SJSA1 (cell line): ENCODE measurements around the gene BLOC1S1. TPM values are rescaled to one million over a fixed set of nuclear protein-coding genes. Genes with fewer than 3 reads are reported as not detected.
A peak's percentile ranks its signal among the peaks of the same experiment; 100 is the strongest.

ENCODE experiments used
- DNase-seq, 2 experiments: peaks; one replicate each; pipeline ENCODE4 v3.0.0-alpha.2; 2015 to 2020; ENCODE audit warnings: low spot score in 2 of 2, low read depth in 1 of 2
- H3K27ac ChIP-seq: fragments of 250-450 bp; sonication (Bioruptor Pico); 2 replicates; pipeline ENCODE4 v1.5.1; 2020; ENCODE audit warnings: mild to moderate bottlenecking, moderate library complexity
- H3K27me3 ChIP-seq: fragments of 250-450 bp; sonication (Bioruptor Pico); replicated peaks from 2 replicates; pipeline ENCODE4 v1.5.1; 2020; ENCODE audit warnings: mild to moderate bottlenecking, moderate library complexity
- H3K36me3 ChIP-seq: fragments of 250-450 bp; sonication (Bioruptor Pico); 2 replicates; pipeline ENCODE4 v1.5.1; 2020; ENCODE audit warnings: mild to moderate bottlenecking
- H3K4me1 ChIP-seq: fragments of 250-450 bp; sonication (Bioruptor Pico); replicated peaks from 2 replicates; pipeline ENCODE4 v1.6.1; 2021; ENCODE audit warnings: mild to moderate bottlenecking
- H3K4me3 ChIP-seq: fragments of 250-450 bp; sonication (Bioruptor Pico); 2 replicates; pipeline ENCODE4 v1.5.1; 2020; ENCODE audit warnings: mild to moderate bottlenecking
- H3K9me3 ChIP-seq: fragments of 250-450 bp; sonication (Bioruptor Pico); replicated peaks from 2 replicates; pipeline ENCODE4 v1.5.1; 2020; ENCODE audit warnings: mild to moderate bottlenecking
- total RNA-seq: library from RNA; depleted of rRNA; stranded (reverse); fragments of >200 nt; shearing (Covaris generic); gene quantifications from 2 replicates; pipeline ENCODE4 v1.2.3, GENCODE V29; 2014; rRNA removed

BLOC1S1 gene
- 82.0 and 91.9 TPM in 2 replicates for total RNA-seq

DNA sequence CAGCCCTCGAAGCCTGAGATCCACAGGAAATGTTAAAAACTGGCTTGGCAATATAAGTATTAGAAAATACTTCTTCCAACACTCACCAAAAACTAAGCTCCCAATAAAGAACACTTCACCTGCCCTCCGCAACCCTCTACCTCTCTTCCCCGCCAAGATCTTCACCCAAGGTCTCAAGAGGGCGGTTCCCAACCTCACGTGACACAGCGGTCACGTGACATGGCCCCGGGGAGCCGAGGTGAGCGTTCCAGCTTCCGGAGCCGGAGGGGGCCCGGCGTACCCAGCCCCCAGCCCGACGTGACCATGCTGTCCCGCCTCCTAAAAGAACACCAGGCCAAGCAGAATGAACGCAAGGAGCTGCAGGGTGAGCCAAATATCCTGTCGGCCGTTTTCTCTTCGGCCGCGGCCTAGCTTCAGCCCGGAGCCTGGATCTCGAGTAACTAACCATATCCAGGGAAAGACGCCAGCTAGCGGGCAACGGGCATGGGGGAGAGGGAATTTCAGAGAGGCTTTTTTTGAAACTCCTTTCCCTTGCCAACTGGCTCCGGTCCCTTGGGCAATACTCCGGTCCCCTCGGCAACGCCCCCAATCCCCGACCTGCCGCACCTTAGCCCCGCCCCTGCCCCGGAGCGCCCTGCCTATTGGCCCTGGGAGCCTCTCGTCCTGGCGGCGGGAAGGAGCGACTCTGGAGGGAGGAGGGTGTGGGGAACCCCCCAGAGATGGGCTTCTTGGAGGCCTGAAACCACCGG lies at the start of gene BLOC1S1:
BLOC1S1 (plus strand) TSS at position 214 of the 749 bp plus-strand sequence; CDS start at position 220, 6 bp downstream.
- Histone ChIP-seq H3K9me3 (no peaks in the 10 kb centered on the region), H3K4me1 (peaks cover 32% of the 10 kb centered on the region), H3K4me3 (peak within 1 kb of the TSS; percentile 60), H3K36me3 (peaks cover 4% of the 10 kb centered on the region; the same call in 1 of the 2 replicates), H3K27ac (peak within 1 kb of the TSS; percentile 72), H3K27me3 (peaks cover 6% of the 10 kb centered on the region; the same call in 1 of the 2 replicates)
- DNase-seq: peak; percentile 90 to 93

DNA sequence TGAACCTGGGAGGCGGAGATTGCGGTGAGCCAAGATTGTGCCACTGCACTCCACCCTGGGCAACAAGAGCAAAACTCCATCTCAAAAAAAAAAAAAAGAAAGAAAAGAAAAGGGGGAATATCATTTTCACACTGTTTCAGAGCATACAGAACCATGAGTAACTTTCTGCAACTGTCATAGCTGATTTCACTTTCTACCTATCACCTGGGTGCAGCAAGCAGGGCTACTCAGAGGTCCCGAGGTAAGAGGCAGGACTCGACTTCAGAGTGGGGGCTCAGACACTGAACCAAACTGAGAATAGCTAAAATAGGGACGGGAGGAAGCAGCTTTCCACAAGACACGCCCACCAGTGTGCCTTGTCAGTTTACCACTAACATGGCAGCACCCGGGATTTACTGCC lies 49.3 kb upstream of the BLOC1S1 start:
- Histone ChIP-seq H3K27ac (no peak overlapping the region), H3K27me3 (no peaks in the 10 kb centered on the region; the same call in 1 of the 2 replicates), H3K9me3 (no peaks in the 10 kb centered on the region), H3K4me3 (no peak overlapping the region), H3K36me3 (no peaks in the 10 kb centered on the region), H3K4me1 (no peaks in the 10 kb centered on the region)
- no peak for DNase-seq

DNA sequence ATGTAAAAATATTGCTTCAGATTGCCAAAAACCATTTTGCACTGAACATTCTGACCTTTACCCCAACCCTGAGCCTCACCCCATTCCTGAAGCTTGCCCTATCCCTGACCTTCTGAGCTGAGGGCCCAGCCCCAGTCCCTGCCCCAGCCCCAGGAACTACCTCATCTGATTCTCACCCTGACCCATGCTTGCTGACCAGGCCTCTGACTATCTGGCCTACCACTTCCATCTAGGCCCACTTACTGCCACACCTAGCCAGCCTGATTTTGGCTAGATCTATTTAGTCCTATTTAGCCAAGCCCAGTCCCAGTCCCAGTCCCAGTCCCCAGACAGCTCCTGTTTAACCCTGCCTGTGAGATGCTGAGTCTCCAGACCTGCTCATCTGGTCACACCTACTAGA lies 45.6 kb upstream of the BLOC1S1 start:
- no peak for DNase-seq
- Histone ChIP-seq H3K36me3 (no peaks in the 10 kb centered on the region), H3K27me3 (0 out of 2 replicates have a peak, but pooled peaks cover 3% of the 10 kb centered on the region), H3K4me3 (no peak overlapping the region), H3K27ac (no peak overlapping the region), H3K4me1 (no peaks in the 10 kb centered on the region), H3K9me3 (no peaks in the 10 kb centered on the region)

DNA sequence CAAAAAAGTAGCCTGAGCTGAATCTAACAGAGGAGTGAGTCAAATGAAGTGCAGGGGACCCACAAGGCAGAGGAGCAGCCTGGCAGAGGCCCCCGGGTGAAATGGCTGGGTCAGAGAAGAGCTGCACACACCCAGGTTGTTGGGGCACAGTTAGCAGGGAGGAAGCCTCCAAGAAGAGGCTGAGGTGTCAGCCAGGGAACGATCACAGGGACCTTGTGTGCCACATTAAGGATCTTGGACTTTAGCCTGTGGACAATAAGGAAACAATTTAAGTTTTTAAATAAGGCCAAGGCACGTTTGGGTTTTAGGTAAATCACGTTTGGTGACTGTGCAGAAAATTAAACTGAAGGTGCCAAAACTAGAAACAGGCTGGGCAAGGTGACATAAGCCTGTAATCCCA lies 44.1 kb upstream of the BLOC1S1 start:
- H3K27me3 ChIP-seq: peaks cover 6% of the 10 kb centered on the region; the same call in 1 of the 2 replicates
- no peaks in the 10 kb centered on the region for H3K36me3 ChIP-seq
- H3K27ac ChIP-seq: no peak overlapping the region
- no peak for DNase-seq
- no peaks in the 10 kb centered on the region for H3K9me3 ChIP-seq
- no peaks in the 10 kb centered on the region for H3K4me1 ChIP-seq
- H3K4me3 ChIP-seq: no peak overlapping the region

DNA sequence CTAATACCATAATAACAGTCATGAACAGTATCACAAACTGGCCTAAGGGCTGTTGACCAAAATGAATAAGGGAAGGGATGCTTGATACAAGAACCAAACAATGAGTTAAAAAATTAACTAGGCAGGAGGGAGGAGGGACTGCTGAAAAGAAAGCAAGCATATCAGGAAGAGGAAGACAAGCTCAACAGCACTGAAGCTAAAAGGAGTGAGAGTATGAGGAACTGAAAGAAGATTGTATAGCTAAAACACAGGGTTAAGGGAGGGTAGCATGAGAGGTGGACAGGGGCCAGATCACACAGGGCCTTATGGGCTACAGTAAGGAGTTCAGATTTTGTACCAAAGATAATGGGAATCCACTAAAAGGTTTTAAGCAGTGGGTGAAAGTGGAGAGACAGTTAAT lies 42.2 kb upstream of the BLOC1S1 start:
- DNase-seq: no peak
- H3K27me3 ChIP-seq: peaks cover 6% of the 10 kb centered on the region; the same call in 1 of the 2 replicates
- H3K4me1 ChIP-seq: no peaks in the 10 kb centered on the region
- no peaks in the 10 kb centered on the region for H3K9me3 ChIP-seq
- no peak overlapping the region for H3K4me3 ChIP-seq
- H3K36me3 ChIP-seq: no peaks in the 10 kb centered on the region
- no peak overlapping the region for H3K27ac ChIP-seq

DNA sequence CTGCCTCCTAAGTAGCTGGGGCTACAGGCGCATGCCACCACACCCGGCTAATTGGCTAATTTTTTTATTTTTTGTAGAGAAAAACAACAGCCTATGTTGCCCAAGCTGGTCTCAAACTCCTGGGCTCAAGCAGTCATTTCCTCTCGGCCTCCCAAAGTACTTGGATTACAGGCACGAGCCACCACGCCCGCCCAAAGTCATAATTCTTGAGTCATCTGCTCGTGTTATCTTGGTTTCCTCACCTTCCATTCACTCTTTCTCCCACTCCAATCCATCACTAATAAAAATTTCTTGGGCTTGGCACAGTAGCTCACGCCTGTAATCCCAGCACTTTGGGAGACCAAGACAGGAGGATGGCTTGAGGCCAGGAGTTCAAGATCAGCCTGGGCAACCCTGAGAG lies 40.2 kb upstream of the BLOC1S1 start:
- Histone ChIP-seq H3K27ac (no peak overlapping the region), H3K36me3 (no peaks in the 10 kb centered on the region), H3K4me3 (no peak overlapping the region), H3K4me1 (no peaks in the 10 kb centered on the region), H3K9me3 (no peaks in the 10 kb centered on the region), H3K27me3 (peaks cover 6% of the 10 kb centered on the region; the same call in 1 of the 2 replicates)
- no peak for DNase-seq

DNA sequence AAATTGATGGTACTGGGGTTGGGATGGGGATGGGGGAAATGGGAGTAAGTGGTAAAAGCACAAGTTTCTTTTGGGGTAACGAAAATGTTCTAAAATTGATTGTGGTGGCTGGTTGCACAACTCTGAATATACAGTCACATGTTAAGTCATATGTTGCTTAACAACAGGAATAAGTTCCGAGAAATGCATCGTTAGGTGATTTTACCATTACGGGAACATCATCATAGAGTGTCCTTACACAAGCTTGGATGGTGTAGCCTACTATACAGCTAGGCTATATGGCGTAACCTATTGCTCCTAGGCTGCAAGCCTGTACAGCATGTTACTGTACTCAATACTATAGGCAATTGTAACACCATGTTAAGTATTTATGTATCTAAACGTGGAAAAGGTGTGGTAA lies 39.1 kb upstream of the BLOC1S1 start:
- Histone ChIP-seq H3K27me3 (peaks cover 7% of the 10 kb centered on the region; the same call in 1 of the 2 replicates), H3K4me1 (no peaks in the 10 kb centered on the region), H3K27ac (no peak overlapping the region), H3K9me3 (no peaks in the 10 kb centered on the region), H3K36me3 (no peaks in the 10 kb centered on the region), H3K4me3 (no peak overlapping the region)
- DNase-seq: no peak

DNA sequence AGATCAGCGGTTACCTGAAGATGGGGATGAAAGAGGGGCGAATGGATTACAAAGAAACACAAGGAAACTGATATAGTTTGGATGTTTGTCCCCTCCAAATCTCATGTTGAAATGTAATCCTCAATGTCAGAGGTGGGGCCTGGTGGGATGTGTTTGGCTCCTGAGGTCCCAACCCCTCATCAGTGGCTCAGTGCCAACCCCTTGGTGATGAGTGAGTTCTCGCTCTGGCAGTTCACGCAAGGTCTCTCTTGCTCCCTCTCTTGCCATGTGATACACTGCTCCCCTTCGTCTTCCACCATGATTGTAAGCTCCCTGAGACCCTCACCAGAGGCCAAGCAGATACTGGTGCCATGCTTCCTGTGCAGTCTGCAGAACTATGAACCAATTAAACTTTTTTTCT lies 36.2 kb upstream of the BLOC1S1 start:
- Histone ChIP-seq H3K4me3 (no peak overlapping the region), H3K27ac (no peak overlapping the region), H3K9me3 (no peaks in the 10 kb centered on the region), H3K27me3 (peaks cover 14% of the 10 kb centered on the region; the same call in 1 of the 2 replicates), H3K36me3 (no peaks in the 10 kb centered on the region), H3K4me1 (no peaks in the 10 kb centered on the region)
- no peak for DNase-seq

DNA sequence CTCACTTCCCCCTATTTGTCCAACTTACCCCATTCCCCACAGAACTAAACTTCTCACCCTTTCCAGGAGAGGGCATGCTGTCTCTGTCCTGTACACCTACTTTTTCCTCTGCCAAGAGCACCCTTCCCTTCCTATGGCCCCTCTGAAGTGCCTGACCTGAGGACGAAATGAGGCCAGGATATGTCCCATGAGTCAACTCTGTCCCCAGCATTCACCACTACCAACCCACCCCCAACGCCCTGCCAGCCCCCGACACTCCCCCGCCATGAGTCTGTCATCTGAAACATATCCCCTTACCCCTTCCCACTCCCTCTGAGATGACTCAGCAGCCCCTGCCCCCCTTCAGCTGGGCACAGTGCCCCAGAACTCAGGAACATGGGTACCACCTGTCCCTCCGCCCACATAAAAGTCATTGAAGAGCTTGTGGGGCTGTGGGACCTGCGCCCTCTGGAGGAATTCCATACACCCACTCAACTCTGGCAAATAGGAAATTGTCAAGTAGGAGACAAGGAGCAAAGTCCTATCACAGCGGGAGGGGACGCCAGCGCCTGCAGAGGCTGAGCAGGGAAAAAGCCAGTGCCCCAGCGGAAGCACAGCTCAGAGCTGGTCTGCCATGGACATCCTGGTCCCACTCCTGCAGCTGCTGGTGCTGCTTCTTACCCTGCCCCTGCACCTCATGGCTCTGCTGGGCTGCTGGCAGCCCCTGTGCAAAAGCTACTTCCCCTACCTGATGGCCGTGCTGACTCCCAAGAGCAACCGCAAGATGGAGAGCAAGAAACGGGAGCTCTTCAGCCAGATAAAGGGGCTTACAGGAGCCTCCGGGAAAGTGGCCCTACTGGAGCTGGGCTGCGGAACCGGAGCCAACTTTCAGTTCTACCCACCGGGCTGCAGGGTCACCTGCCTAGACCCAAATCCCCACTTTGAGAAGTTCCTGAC lies 34.4 kb upstream of the BLOC1S1 start:
- Histone ChIP-seq H3K4me3 (no peak overlapping the region), H3K27ac (no peak overlapping the region), H3K4me1 (no peaks in the 10 kb centered on the region), H3K36me3 (no peaks in the 10 kb centered on the region), H3K27me3 (peaks cover 9% of the 10 kb centered on the region; the same call in 1 of the 2 replicates), H3K9me3 (no peaks in the 10 kb centered on the region)
- peak in 1 of 2 experiments; percentile 20 for DNase-seq

DNA sequence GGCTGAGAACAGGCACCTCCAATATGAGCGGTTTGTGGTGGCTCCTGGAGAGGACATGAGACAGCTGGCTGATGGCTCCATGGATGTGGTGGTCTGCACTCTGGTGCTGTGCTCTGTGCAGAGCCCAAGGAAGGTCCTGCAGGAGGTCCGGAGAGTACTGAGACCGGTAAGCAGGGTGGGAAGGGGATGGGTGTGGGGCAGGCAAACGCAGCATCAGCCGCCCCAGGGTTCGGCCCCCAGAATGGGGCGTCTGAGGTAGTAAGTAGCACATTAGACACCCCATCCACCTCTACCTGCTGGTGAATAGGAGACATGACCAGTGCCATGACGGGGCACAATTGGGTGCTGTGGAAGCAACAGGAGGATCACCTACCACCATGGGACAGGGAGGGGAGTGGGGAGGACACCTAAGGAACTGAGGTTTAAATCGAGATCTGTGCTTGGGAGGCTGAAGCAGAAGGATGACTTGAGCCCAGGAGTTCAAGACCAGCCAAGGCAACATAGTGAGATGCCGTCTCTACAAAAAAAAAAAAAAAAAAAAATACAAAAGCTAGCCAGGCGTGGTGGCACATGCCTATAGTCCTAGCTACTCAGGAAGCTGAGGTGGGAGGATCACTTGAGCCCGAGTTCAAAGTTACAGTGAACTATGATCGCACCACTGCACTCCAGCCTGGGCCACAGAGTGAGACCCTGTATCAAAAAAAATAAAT lies 33.6 kb upstream of the BLOC1S1 start:
- no peaks in the 10 kb centered on the region for H3K9me3 ChIP-seq
- H3K4me3 ChIP-seq: no peak overlapping the region
- no peak overlapping the region for H3K27ac ChIP-seq
- no peak for DNase-seq
- H3K4me1 ChIP-seq: no peaks in the 10 kb centered on the region
- no peaks in the 10 kb centered on the region for H3K36me3 ChIP-seq
- H3K27me3 ChIP-seq: peaks cover 9% of the 10 kb centered on the region; the same call in 1 of the 2 replicates

DNA sequence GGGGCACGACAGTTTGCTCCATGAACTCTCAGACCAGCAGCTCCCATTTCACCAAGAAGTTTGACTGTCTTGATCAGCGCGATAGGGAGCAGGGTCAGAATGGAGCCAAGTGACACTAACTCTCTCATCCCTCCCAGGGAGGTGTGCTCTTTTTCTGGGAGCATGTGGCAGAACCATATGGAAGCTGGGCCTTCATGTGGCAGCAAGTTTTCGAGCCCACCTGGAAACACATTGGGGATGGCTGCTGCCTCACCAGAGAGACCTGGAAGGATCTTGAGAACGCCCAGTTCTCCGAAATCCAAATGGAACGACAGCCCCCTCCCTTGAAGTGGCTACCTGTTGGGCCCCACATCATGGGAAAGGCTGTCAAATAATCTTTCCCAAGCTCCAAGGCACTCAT lies 32.2 kb upstream of the BLOC1S1 start:
- H3K36me3 ChIP-seq: no peaks in the 10 kb centered on the region
- no peaks in the 10 kb centered on the region for H3K9me3 ChIP-seq
- no peak for DNase-seq
- no peaks in the 10 kb centered on the region for H3K4me1 ChIP-seq
- H3K4me3 ChIP-seq: no peak overlapping the region
- H3K27me3 ChIP-seq: peaks cover 9% of the 10 kb centered on the region; the same call in 1 of the 2 replicates
- no peak overlapping the region for H3K27ac ChIP-seq

DNA sequence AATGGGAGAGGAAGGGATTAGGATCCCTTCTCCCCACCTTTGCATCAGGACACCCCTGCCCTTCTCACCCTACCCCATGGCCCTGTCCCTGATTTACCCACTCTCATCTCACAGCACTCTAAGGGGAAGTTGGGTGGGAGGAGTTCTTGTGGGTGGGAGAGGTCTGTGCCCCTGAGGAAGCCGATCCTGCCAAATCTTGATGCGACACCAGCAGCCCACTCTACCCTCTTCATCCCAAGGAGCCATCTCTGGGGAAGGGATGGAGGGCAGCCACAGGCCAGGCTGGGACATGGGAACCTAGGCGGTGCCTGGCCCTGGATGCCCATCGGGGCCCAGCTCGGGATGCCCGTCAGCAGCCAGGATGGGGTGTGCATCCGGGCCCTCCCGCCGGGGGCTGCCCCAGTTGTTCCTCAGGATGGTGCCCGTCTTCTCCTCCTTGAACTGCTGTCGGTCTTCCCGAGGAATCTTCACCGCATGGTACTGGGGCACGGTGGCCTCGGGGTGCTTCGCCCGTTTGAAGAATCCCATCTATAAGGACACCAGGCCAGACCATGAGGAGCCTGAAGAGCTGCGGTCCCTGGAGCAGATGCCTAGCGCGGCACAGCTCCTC lies 31.0 kb upstream of the BLOC1S1 start:
- Histone ChIP-seq H3K9me3 (no peaks in the 10 kb centered on the region), H3K36me3 (no peaks in the 10 kb centered on the region), H3K27ac (no peak overlapping the region), H3K4me1 (no peaks in the 10 kb centered on the region), H3K27me3 (peaks cover 9% of the 10 kb centered on the region; the same call in 1 of the 2 replicates), H3K4me3 (no peak overlapping the region)
- no peak for DNase-seq

DNA sequence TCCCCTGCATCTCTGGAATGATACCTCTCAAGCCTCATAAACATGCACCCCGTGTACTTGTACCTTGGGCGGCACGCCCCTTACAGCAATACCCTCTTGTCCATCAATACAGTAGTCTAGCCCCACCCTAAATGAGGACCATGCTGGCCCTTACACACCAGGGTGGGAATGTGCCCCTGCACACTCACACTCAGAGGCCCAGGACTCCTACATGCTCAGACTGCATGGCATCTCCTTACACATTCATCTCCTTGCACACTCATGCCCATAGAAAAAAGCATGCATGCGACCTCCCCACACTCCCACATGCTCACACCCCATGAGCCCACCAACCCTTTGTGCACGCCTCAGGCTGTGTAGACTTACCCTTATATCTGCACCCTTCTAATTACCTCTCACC lies 30.2 kb upstream of the BLOC1S1 start:
- Histone ChIP-seq H3K9me3 (no peaks in the 10 kb centered on the region), H3K4me3 (no peak overlapping the region), H3K27ac (no peak overlapping the region), H3K4me1 (no peaks in the 10 kb centered on the region), H3K36me3 (no peaks in the 10 kb centered on the region), H3K27me3 (peaks cover 9% of the 10 kb centered on the region; the same call in 1 of the 2 replicates)
- no peak for DNase-seq
